HG03280 (cell line): ENCODE data around the gene SPATA45.
"Not testable (repeated sequence)": the region's sequence is repeated elsewhere in the genome, so short reads cannot be mapped to it uniquely, and the experiment has no call there.

Experiments
- ATAC-seq: cut with Tn5 transposase; IDR thresholded peaks from one replicate; pipeline ENCODE4 v1.9.1; 2021; ENCODE audit warnings: mild to moderate bottlenecking, moderate library complexity; ENCODE audit not compliant: unreplicated experiment

The SPATA45 gene

DNA sequence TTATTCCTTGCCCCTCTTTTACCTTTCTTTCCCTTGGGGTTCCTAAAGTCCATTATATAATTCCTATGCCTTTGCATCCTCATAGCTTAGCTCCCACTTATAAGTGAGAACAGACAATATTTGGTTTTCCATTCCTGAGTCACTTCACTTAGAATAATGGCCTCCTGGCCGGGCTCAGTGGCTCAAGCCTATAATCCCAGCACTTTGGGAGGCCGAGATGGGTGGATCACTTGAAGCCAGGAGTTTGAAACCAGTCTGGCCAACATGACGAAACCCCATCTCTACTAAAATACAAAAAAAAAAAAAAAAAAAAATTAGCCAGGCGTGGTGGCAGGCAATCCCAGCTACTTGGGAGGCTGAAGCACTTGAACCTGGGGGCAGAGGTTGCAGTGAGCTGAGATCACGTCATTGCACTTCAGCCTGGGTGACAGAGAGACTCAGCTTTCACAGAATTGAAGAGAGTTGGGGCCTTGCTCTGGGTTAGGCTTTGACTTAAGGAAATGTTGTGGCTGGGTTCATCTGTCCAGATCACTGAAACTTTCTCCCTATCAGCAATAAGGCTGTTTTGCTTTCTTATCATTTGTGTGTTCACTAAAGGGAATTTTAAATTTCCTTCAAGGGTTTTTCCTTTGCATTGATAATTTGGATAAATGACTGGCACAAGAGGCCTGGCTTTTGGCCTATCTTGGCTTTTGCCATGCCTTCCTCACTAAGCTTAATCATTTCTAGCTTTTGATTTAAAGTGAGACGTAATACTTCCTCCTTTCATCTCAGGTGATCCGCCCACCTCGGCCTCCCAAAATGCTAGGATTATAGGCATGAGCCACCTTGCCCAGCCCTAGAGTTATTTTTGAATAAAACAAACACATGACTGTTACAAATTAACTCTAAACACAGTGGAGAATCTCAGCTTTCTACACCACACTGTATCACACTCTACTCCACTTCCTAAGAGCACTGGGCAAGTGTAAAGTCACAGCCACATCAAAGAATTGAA is 13.9 kb downstream of the SPATA45 start:
- not testable (repeated sequence) for ATAC-seq

DNA sequence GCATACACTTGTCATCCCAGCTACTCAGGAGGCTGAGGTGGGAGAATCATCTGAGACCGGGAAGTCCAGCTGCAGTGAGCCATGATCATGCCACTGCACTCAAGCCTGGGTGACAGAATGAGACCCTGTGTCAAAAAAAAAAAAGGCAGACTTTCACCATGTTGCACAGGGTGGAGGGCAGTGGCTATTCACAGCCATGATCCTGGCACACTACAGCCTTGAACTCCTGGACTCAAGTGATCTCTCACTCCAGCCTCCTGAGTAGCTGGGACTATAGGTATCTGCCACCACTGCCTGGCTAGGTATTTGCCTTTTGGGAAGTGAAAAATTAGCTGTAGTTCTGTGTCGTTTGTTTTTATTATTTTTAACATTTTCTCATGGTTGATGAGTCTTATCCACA is 19.1 kb downstream of the SPATA45 start:
- ATAC-seq = no peak

DNA sequence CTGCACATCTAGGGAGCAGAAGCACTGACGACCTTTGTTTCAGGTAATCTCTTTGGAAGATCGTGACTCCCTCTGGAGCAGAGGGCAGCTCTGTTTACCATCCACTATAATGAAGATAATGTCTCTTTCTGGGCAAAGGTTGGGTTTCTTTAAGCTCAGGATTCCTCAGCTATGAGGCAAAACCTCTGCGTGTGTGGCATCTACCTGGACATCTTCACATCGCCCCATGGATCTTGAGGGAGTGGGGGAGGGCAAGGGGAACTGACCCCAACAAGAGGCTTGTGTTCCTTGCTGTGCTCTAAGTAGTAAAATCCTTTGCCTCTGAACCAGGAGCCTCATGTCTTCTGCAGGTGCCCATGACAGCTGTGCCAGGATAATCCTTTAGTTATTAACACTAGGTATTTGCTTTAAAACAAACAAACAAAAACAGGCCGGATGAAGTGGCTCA is 19.6 kb downstream of the SPATA45 start:
- ATAC-seq = no peak

DNA sequence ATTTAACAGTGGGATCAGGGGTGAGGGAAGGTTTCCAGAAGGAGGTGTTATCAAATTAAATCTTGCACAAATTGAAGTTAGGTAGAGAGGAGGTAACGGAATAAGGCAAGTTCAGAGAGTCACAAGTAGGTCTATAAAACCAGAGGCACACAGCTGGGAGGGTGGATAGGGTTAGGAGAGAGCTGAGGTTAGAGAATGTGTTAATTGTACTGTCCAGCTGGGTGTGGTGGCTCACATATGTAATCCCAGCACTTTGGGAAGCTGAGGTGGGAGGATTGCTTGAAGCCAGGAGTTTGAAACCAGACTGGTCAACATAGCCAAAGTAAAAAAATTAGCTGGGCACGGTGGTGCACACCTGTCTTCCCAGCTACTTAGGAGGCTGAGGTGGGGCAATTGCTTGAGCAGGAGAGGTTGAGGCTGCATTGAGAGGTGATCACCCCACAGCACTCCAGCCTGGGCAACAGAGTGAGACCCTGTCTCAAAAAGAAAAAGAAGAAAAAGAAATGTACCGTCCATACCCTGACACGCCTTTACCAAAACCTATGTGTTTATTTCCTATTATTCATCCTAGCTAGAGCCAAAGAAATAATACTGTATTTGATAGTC is 20.2 kb downstream of the SPATA45 start:
- no peak for ATAC-seq

DNA sequence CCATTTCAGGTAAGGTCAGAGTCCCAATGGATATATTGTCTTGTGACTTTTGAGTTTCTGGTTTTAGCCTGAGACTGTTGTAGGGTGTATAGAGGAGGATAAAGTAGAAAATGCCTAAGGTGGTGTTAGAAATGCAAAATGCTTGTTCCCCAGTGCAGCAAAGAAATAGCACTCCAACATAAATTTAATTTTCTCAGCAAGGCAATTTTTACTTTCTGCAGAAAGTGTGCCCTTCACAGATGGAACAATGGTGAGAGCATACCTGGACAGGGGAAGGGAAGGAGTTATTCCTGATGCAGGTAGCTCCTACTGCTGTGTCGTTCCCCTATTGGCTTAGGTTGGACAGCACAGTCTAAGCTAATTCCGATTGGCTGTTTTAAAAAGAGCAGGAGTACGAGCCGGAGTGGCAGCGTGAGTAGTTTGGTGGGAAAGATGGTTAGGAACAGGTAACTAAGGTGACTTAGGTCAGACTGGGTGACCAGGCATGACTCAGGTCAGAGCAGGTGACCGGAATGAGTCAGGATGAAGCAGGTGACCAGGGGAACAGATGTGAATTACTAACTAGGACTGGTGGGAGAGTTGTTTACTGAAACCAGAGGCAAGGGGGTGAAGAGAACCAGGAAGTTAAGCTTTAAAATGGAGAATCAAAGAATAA is 21.5 kb downstream of the SPATA45 start:
- ATAC-seq = no peak

DNA sequence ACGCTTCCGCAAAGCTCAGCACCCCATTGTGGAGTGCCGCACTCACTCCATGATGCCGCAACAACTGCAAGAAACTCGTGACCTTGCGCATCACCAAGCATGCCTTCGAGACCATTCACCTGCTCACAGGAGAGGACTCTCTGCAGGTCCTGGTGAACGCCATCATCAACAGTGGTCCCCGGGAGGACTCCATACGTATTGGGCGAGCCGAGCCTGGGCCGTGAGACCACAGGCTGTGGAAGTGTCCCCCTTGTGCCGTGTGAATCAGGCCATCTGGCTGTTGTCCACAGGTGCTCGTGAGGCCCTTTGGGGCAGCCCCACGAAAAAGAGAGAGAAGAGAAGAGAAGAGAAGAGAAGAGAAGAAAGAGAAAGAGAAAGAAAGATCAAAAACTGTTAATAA is 23.2 kb downstream of the SPATA45 start:
- no peak for ATAC-seq

DNA sequence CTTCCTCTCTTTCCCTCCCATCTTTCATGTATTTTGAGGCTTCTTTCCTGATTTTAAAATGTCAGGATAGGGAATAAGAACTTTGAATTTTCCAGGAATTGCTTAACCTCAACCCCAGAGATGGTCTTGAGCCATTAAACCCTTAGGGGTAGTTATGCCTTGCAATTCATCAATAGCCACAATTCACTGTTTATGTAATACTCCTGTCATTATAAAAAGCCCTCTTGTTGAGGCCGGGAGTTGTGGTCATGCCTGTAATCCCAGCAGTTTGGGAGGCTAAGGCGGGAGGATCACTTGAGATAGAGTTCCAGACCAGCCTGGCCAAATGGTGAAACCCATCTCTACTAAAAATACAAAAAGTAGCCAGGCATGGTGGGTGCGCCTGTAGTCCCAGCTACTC is 24.5 kb downstream of the SPATA45 start:
- ATAC-seq = no peak

DNA sequence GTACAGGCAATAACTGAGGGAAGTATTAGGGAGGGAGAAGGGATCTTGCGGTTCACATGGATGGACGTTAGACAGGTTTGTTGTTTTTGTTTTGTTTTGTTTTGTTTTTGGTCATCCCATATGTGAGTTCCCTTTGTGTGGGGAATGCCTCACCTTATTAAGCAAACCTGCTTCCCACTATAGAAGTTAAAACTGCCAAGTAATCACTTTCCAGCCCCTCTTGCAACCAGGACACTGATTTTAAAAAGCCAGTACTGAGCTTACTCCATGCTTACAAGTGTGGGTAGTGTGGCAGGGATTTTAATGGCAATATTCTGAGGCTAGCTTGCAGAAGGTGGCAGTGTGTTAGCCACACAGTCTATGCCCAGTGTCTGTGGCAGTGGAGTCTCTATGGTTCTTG is 26.5 kb downstream of the SPATA45 start:
- ATAC-seq = no peak

DNA sequence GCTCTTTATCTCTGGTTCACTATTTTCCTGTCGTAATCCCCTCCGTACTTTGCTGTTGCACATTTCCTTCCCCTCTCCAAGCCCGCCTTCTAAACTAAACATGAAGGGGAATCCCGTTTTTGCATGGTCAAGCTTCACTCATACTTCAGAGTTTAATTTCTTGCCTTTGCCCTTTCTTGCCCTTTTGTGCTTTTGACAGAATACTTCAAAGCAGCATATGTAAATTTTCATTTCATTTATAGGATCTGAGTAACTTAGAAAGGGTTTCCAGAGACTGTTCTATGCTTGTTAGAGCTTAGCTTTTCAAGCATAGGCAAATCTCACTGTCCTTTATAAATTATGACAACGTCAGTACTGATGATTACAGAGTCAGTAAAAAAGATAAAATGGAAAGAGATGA is 27.7 kb downstream of the SPATA45 start:
- ATAC-seq = peak; percentile 51

DNA sequence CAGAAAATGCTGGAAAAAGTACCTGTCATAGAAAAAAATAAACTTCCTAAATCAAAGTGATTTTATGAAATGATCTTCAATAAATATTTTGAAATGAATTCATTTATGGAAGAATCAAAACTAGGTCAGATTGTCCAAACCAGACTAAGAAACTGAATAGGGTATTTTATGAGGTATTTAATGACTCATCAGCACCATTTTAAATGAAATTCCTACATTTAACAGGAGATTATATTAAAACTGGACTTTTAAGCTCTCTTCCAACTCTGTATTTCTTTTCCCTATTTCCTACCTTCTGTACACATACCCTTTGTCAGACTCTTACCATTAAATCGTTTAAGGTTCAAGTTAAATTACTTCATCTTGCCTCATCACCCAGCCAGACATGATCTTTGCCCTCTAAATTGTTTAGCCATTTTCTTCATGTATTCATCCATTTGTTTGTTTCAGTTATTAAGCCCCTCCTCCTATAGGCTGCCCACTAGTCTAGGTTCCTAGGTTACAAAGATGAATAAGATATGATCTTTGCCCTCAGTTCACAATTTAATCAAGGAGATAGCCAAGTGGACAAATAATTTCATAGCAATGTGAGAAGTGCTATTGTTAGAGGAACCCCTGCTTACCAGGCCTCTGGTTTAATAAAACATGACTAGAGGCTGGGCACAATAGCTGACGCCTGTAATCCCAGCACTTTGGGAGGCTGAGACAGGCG is 30.7 kb downstream of the SPATA45 start:
- ATAC-seq = no peak

DNA sequence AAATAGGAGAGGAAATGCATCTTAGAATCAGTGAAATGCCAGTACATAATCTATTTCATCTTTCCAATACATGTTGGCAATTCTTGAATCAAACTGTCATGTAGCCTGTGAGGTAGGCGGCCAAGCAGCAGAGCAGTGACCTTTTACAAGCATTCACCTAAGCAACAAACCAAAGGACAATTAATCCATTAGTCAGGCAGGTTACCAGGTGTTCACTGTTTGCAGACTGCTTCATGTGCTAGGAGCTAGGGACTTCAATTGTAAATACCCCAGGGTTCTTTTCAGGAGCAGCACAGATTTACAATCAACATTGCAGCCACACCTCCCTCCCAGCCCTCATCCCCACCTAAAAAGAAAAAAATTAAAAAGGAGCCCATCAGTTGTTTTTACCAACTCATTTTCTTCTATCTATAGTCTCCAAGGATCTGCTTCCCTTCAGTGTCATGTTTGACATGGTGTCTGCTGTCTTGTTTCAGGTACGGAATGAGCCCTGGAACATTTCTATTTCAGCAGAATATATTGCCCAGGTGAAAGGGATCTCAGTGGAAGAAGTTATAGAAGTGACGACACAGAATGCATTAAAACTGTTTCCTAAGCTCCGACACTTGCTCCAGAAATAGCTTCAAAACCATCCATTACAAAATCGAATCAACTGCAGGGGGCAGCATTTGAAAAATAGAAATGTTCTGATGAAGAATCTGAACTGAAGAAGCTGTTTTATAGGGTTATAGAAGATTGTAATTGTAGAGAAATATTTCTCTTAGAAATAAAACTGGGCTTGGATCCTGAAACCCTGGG is 32.7 kb downstream of the SPATA45 start:
- ATAC-seq = no peak

DNA sequence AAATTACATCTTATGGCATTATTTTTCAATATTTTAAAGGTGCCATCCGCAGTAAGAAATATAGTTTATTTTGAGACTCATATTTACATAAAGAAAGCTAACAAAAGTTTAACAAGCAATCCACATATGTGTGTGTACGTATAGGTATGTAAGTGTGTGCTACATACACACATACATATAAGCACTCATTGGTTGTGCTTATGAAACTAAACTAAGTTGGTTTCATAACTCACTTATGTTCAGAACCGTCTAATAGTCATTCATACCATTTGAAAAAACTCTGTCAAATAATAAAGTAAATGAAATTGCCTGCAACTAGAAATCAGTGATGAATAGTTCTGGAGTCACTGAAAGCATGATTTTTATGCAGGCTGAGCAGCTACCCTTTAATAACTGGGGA is 41.7 kb downstream of the SPATA45 start:
- ATAC-seq = no peak

DNA sequence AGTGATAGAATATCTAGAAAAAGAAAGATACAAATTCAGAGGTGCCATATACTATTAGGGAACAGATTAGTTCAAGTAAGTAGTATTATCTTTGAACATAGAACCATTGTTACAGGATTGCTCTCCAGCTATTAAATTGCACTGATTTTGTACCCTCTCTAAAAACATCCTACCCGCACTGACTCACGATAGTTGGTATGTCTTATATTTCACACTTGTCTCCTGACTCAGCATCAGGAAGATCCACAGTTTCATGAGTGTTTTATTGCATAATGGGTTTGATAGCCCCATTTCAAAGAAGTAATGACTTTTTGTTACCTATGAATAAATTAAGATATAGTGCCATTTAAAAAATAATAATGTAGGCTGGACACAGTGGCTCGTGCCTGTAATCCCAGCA is 49.8 kb downstream of the SPATA45 start:
- no peak for ATAC-seq

DNA sequence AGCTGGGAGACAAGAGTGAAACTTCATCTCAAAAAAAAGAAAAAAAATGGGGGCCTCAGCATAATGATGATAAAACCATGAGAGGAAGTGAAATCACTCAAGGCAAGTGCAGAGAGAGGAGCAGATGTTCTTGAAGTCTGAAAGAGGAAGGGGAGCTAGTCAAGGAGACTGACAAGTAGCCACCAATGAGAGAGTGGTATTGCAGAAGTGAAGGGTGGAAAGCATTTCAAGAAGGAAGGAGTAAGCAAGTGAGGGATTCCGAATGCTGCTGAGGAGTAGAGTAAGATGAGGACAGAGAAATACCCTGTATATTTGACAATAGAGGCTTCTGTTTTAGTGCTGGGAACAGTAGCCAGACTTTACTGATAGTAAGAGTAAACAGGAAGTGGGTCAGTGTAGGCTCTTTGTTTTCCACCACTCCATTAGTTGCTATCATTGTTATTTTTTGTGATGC is 52.9 kb downstream of the SPATA45 start:
- ATAC-seq = peak; percentile 82

DNA sequence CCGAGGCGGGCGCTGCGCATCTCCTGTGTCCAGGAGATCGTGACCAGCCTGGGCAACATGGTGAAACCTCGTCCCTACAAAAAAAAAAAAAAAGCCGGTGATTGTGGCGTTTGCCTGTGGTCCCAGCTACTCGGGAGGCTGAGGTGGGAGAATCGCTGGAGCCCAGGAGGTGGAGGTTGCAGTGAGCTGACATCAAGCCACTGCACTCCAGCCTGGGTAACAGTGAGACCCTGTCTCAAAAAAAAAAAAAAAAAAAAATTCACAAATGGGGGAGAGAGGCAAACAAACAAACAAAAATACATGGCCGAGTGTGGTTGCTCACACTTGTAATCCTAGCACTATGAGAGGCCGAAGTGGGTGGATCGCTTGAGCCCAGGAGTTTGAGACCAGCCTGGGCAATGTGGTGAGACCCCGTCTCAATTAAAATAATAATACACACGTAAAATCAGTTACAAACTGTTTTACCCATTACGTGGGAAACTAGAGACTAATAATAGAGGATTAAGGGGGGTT is 55.0 kb downstream of the SPATA45 start:
- no peak for ATAC-seq

DNA sequence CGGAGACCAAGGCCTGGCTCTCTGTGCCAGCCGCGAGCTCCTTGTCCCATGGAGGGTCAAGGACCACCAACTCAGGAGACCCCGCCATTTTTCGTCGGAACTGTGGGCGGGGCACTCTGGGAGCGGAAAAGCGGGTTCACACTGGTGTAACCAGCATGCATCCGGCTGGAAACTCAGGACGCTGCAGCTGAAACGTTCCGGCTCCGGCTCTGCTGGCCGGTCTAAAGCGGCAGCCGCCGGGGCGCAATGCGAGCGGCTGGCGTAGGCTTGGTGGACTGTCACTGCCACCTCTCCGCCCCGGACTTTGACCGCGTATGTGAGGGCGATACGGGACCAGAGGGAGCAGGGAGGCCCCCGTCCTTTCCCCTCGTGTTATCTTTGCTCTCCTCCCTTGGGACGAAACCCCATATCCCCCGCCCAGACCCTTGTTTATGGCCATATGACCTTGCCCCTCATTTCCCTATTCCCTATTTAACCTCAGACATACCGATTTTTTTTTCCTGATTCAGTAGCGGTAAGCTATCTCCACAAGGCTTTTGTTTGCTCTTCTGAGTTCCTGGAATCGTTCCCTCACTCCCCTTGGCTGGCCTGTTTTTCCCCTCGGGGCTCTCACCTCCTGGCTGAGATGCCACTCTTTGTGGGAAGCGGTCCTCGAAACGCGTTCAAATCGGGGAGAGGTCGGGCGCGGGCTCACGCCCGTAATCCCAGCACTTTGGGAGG is 55.6 kb downstream of the SPATA45 start, which contains the start of the genes NSL1 and TATDN3:
Gene NSL1 (minus strand): TSS at position 102 of the 720 bp plus-strand sequence. CDS start 14 bp downstream, at position 88.
Gene TATDN3 (plus strand): TSS at position 219 of the 720 bp plus-strand sequence. CDS start 28 bp downstream, at position 247.
- peak; percentile 64 for ATAC-seq

DNA sequence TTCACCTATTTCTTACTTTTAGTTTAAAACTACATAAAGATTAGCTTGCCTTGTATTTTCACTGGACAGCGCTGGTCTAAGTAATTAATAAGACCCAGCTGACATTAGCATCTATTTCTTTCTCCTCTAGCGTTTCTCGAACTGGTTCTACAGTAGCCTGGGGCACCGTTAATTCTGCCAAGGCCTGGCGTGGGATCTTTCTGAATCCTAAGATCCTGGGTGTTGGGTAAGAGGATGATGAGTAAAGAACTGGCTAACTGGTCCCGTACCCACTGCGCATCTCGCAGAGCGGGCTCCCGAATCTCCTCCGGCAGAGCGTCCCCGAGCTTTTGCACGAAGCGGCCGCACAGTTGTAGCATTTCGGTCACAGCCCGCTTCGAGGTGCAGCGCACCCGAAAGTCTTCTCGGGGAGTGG is 56.2 kb downstream of the SPATA45 start:
- peak; percentile 30 for ATAC-seq

DNA sequence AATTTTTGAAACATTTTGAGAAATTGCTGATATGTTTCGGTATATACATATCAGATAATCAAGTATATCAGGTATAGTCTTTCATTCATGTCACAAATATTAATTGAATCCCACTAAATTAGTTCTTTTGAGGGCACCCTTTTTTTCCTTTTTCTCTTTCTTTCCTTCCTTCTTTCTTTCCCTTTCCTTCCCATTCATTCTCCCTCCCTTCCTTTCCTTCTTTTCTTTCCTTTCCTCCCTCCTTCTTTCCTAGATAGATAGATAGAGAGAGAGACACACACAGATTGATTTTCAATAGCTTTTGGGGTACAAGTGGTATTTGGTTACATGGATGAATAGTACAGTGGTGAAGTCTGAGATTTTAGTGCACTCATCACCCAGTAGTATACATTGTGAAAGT is 61.6 kb downstream of the SPATA45 start:
- ATAC-seq = no peak

DNA sequence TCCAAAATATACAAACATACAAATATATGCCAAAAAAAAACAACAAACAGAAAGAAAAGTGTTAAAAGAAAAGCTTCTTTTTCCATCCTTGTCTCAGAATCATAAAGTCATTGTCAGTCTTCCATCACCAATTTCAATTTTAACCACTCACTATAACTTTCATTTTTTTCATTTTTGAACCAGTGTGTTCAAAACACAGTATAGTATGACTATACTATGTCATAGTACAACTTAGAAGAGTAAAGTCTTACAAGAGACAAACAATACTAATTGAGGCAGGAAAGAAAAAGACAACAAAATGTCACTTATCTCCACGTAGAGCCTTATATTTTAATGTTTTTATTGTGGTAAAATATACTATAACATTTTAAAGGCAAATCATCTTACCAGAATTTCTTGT is 63.5 kb downstream of the SPATA45 start:
- no peak for ATAC-seq
